SKM-1 treated with dmso at 0.1 percent for 144 hours (cell line): Measurements from ENCODE around the gene PPCDC.
A peak's percentile ranks its signal among the peaks of the same experiment; 100 is the strongest.
"Not testable (repeated sequence)": the region's sequence is repeated elsewhere in the genome, so short reads cannot be mapped to it uniquely, and the experiment has no call there.

Source experiments
- DNase-seq: peaks from one replicate; lab custom pipeline; 2025; ENCODE audit not compliant: unreplicated experiment; lab: John Stamatoyannopoulos, UW

PPCDC gene

DNA sequence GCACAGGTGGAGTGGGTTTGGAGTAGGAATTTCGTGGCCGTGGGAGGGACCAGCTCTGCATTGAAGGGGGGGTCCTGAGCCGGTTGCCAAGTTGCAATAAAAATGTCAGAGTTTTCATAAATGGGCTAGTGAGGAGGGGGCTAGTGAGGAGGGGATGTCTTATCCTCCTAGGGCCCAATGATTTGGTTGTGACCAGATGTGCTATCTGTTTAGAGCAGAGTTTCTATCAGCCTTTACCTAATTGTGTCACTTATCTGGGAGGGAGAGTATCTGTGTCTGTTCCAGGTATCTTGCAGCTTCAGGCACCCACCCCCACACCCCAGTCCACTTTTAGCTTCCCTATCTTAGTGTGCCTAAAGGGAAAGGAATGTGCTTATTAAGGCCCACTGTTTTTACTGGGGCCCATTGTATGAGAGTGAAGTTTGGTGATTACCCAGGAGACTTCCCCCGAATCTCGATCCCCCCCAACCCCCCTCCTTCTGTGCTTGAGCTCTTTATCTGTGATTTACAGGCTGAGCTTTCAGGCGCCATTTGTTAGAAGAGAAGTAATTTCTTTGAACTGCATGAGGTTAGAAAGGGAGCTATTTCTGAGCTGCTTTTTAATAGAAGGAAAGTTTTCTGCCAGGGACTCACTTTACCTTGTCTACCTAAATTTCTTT is 42.6 kb downstream of the PPCDC start:
- no peak for DNase-seq

DNA sequence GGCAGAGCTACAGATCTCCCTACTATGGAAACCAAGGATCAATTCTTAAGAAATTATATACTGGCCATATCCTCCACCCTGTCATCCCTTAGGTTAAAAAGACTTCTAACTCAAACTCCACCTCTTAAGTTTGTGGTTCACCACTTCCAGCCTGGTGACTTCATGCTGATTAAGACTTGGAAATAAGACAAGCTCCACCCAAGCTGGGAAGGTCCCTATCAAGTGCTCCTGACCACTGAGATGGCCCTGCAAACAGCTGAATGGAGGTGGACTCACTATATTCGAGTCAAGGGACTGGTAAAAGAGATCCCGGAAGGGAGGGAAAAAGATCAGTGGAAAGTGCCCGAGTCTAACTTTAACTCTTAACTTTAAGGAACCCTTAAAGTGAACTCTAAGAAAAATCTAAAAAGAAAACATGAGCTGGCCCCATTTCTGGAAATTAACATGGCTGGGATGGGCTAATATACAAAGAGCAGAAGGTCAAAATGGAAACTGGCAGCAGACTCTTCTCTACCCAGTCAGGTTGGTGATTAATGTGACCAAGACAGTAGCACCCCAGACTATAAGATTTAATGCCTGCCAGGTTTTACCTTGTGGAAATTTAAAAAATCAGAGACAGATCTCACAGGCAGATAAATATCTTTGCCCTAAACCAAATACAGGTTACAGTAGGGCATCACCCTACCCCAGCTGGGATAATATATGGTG is 43.9 kb downstream of the PPCDC start:
- peak; percentile 47 for DNase-seq

- no peak for DNase-seq
These were observed 45.4 kb downstream of the PPCDC start for GRCh38 chr15:75068748-75069147.

GRCh38 chr15:75069301-75069925 is 46.0 kb downstream of the PPCDC start:
- DNase-seq: peak; percentile 64

DNA sequence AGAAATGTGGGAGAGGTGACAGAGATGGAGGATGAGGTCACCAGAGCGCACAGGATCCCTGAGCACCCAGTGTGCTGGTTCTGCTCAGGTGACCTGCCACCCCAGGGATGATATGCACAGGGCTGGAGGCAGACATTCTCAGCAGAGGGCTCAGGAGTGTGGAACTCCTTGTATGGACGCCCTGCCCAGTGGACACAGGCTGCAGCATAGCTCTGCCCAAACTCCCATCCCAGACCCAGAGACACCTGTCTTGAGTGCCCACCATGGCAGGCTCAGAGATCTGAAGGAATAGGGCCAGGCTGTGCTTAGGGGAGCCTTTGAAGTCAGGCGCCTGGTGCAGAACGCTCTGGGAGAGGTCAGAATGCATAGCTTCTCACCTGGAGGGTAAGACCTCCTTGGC is 47.3 kb downstream of the PPCDC start:
- no peak for DNase-seq

GRCh38 chr15:75073197-75073596 is 49.8 kb downstream of the PPCDC start:
- no peak for DNase-seq

GRCh38 chr15:75076277-75076676 is 52.9 kb downstream of the PPCDC start:
- DNase-seq: no peak

DNA sequence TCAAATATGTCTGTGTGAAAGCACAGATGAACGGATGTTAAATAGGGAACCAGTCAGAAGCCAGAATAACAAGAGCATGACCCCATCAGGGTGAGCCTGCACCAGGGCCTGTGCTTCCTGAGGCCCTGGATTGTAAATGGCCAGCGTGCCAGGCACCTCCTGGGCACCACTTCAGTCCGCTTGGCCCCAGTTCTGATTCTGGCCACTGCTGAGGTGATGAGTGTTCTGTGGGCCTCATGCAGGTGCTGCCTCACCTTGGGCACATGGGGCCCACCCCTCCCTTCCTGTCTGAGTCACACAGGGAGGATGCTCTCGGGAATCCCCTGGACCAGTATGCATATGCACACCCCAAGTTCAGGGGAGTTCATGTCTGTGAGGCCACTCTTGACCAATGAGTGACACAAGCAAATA is 54.2 kb downstream of the PPCDC start:
- not testable (repeated sequence) for DNase-seq

GRCh38 chr15:75081150-75081549 is 57.8 kb downstream of the PPCDC start:
- DNase-seq: no peak

DNA sequence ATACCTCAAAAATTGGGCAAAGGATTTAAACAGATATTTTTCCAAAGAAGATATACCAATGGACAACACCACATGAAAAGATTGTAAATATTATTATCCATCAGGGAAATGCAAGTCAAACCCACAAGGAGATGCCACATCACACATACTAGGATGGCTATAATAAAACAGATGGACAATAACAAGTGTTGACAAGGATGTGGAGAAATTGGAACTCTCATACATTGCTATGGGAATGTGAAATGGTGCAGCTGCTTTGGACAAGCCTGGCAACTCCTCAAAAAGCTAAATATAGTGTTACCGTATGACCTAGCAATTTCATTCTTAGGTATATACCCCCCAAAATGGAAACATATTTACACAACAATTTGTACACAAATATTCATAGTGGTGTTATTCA is 59.3 kb downstream of the PPCDC start:
- DNase-seq: no peak

DNA sequence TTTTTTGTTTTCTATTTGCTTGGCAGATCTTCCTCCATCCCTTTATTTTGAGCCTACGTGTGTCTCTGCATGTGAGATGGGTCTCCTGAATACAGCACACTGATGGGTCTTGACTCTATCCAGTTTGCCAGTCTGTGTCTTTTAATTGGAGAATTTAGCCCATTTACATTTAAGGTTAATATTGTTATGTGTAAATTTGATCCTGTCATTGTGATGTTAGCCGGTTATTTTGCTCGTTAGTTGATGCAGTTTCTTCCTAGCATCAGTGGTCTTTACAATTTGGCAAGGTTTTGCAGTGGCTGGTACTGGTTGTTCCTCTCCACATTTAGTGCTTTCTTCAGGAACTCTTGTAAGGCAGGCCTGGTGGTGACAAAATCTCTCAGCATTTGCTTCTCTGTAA is 62.3 kb downstream of the PPCDC start:
- DNase-seq: not testable (repeated sequence)

DNA sequence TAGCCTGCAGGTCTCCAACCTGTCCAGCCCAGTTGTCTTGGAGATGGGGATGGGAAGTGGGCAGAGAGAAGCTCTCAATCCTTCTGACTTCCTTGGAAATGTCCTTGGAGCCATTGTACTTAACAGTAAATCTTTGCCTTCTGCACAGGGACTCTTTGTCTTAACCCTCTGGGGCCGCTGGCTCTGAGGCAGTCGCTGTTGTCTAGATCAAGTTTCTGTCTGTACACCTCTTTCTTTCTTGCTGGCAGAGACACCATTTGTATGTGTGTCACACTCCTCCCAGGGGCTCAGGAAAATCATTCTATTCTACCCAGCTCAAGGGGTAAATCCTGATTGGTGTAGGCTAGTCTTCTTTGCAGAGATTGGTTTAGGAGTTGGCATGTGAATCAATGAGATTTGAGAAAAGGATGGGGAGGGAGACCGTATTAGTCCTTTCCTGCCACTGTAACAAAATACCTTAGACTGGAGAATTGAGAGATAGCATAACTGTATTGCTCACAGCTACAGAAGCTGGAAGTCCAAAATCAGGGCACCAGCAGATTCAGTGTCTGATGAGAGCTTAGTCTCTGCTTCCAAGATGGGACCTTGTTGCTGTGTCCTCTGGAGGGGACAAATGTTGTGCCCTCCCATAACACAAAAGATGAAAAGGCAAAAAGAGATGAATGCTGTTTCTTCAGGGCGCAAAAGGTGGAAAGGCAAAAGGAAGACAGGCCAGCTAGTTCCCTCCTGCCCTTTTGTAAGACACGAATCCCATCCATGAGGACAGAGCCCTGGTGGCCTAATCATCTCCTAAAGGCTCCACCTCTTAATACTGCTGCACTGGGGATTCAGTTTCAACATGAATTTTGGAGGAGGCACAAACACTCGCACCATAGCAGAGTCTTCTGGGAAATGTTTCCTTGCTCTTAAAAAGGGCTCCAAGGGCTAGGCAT is 66.3 kb downstream of the PPCDC start:
- no peak for DNase-seq

DNA sequence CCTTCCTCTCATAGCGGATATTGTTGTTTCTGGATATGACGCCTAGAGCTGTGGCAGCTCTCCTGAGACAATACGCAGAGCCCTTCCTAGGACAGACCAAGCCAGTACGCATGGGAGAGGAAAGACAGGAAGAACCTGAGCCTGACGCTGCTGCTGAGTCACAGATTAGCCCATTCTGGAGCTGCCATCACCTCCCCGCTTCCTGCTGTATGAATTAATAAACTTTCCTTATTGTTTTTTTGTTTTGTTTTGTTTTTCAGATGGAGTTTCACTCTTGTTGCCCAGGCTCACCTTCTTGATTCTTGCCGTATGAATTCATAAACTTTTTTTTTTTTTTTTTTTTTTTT is 67.0 kb downstream of the PPCDC start:
- no peak for DNase-seq

GRCh38 chr15:75091814-75092213 is 68.4 kb downstream of the PPCDC start:
- no peak for DNase-seq

DNA sequence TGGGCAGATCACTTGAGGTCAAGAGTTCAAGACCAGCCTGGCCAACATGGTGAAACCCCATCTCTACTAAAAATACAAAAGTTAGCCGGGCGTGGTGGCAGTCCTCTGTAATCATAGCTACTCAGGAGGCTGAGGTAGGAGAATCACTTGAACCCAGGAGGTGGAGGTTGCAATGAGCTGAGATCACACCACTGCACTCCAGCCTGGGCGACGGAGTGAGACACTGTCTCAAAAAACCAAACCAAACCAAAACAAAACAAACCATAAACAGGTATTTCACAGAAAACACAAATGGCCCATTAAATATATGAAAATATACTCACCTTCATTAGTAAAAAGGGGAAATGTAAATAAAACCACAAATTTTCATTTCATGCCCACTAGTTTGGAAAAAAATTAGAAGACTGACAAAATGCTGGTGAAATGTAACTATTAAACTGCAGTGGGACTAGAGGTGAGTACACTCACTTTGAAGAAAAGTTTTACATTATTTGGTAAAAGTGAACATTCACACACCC is 71.6 kb downstream of the PPCDC start:
- not testable (repeated sequence) for DNase-seq

GRCh38 chr15:75095594-75095993 is 72.2 kb downstream of the PPCDC start:
- DNase-seq: no peak

DNA sequence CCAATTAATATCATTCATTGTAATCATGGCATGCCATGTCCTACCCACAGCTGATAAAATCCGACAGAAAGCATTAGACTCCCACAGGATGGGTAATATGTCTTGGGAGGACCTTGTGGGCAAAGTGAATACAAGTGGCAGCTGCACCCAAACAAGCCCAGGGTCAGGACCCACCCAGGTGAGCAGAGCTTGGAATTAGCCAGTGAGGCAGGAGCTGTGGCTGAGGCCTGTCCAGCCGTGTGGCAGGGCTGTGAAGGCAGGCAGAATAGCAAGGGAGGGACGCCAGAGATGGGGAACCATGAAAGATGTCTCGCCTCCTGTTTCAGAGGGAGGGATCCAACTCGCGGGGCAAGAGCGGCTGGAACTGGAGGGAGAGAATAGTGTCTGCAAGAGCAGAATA is 74.5 kb downstream of the PPCDC start:
- no peak for DNase-seq

DNA sequence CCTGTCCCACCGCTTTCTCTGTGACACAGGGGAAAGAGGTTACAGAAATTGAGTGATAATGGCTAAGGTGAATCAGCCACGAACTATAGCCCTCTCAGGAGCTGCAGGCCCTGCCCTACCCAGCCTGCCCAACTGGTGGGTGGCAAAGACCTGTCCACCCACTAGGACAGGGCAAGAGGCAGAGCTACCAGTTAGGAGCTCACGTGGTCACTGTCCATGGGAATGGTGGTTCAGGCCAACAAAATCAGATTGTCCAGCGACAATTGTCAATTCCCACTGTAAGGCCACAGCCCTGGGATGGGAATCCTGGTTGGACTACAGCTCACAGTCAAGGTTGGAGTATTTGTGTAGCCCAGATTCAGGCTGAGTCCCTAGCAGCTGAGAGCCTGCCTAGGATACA is 75.0 kb downstream of the PPCDC start:
- DNase-seq: no peak
